ENCODE data around the gene KRT4.
"Not testable (repeated sequence)": the region's sequence is repeated elsewhere in the genome, so short reads cannot be mapped to it uniquely, and the experiment has no call there.

Gene KRT4

GRCh38 chr12:52857500-52857899 is 43.6 kb upstream of the KRT4 start:
- H3K4me1 ChIP-seq = no peaks in the 10 kb centered on the region
- H3K36me3 ChIP-seq (ENCODE audit: control insufficient read depth, insufficient read depth, low read length) = no peaks in the 10 kb centered on the region
- no peaks in the 10 kb centered on the region for H3K27me3 ChIP-seq (ENCODE audit: control insufficient read depth, insufficient read depth, low read length)
- H3K9me3 ChIP-seq (ENCODE audit: control insufficient read depth, low read length) = no peaks in the 10 kb centered on the region
- no peak overlapping the region for H3K4me3 ChIP-seq (ENCODE audit: low read depth, low read length)
- TF ChIP-seq, protein P1, sequence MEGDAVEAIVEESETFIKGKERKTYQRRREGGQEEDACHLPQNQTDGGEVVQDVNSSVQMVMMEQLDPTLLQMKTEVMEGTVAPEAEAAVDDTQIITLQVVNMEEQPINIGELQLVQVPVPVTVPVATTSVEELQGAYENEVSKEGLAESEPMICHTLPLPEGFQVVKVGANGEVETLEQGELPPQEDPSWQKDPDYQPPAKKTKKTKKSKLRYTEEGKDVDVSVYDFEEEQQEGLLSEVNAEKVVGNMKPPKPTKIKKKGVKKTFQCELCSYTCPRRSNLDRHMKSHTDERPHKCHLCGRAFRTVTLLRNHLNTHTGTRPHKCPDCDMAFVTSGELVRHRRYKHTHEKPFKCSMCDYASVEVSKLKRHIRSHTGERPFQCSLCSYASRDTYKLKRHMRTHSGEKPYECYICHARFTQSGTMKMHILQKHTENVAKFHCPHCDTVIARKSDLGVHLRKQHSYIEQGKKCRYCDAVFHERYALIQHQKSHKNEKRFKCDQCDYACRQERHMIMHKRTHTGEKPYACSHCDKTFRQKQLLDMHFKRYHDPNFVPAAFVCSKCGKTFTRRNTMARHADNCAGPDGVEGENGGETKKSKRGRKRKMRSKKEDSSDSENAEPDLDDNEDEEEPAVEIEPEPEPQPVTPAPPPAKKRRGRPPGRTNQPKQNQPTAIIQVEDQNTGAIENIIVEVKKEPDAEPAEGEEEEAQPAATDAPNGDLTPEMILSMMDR (IDR thresholded peaks at IDR 0.05) = no peak
- H2AFZ ChIP-seq = no peak overlapping the region
- H3K79me2 ChIP-seq = no peaks in the 10 kb centered on the region
- no peak overlapping the region for H3K9ac ChIP-seq
- no peak overlapping the region for H3K4me2 ChIP-seq (ENCODE audit: low read length)
- H3K27ac ChIP-seq = no peak overlapping the region

DNA sequence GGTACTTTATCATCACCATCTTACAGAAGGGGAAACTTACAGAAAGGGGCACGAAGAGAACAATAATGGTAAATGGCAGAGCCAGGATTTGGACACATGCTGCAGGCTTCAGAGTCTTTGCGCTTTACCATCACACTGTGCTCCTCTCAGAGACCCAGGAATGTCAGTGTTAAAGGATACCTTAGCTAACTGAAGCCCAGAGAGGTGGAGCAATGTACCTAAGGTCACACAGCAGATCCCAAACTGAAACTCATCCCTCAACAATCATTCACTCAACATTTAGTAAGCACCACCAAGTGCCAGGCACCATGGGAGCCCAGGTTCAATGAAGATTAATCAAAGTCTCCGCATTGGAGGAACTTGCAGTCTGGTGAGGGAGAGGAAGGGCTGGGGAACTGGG is 42.9 kb upstream of the KRT4 start:
- Histone ChIP-seq H3K4me1 (no peaks in the 10 kb centered on the region), H3K4me3 (ENCODE audit: low read depth, low read length) (no peak overlapping the region), H3K27me3 (ENCODE audit: control insufficient read depth, insufficient read depth, low read length) (no peaks in the 10 kb centered on the region), H3K36me3 (ENCODE audit: control insufficient read depth, insufficient read depth, low read length) (no peaks in the 10 kb centered on the region), H3K9me3 (ENCODE audit: control insufficient read depth, low read length) (no peaks in the 10 kb centered on the region), H2AFZ (no peak overlapping the region), H3K79me2 (no peaks in the 10 kb centered on the region), H3K4me2 (ENCODE audit: low read length) (no peak overlapping the region), H3K27ac (no peak overlapping the region), H3K9ac (no peak overlapping the region)
- TF ChIP-seq, protein P1 (IDR thresholded peaks at IDR 0.05) = no peak

DNA sequence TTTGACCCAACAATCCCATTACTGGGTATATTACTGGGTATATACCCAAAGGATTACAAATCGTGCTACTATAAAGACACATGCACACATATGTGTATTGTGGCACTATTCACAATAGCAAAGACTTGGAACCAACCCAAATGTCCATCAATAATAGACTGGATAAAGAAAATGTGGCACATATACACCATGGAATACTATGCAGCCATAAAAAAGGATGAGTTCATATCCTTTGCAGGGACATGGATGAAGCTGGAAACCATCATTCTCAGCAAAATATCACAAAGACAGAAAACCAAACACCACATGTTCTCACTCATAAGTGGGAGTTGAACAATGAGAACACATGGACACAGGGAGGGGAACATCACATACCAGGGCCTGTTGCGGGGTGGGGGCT is 42.2 kb upstream of the KRT4 start:
- H3K4me2 ChIP-seq (ENCODE audit: low read length); H2AFZ ChIP-seq; H3K27me3 ChIP-seq (ENCODE audit: control insufficient read depth, insufficient read depth, low read length); H3K36me3 ChIP-seq (ENCODE audit: control insufficient read depth, insufficient read depth, low read length); H3K27ac ChIP-seq; H3K9me3 ChIP-seq (ENCODE audit: control insufficient read depth, low read length); H3K4me1 ChIP-seq; H3K79me2 ChIP-seq; H3K4me3 ChIP-seq (ENCODE audit: low read depth, low read length); H3K9ac ChIP-seq: not testable (repeated sequence)

DNA sequence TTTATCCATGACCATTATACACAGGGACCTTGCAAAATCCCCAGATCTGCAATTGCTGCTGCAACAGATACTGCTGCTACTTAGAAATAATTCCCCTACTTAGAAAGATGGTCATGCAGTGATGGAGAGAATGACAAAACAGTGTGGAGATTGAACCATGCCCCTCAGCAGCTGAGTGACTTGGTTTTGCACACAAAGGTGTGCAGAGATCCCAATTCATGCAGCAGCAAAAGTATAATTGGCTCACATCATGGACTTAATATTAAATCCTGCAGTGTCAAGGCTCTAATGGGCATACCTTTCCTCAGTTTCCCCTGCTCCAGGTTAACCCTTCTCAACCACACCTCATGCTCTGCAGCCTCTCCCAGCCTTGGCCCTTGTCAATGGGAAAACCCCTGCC is 37.9 kb upstream of the KRT4 start:
- H3K9me3 ChIP-seq (ENCODE audit: control insufficient read depth, low read length) = no peaks in the 10 kb centered on the region
- TF ChIP-seq, protein P1 (IDR thresholded peaks at IDR 0.05) = no peak
- H3K27ac ChIP-seq = no peak overlapping the region
- no peak overlapping the region for H2AFZ ChIP-seq
- no peaks in the 10 kb centered on the region for H3K27me3 ChIP-seq (ENCODE audit: control insufficient read depth, insufficient read depth, low read length)
- no peak overlapping the region for H3K4me2 ChIP-seq (ENCODE audit: low read length)
- no peak overlapping the region for H3K9ac ChIP-seq
- H3K79me2 ChIP-seq = no peaks in the 10 kb centered on the region
- H3K4me1 ChIP-seq = no peaks in the 10 kb centered on the region
- no peaks in the 10 kb centered on the region for H3K36me3 ChIP-seq (ENCODE audit: control insufficient read depth, insufficient read depth, low read length)
- H3K4me3 ChIP-seq (ENCODE audit: low read depth, low read length) = no peak overlapping the region

DNA sequence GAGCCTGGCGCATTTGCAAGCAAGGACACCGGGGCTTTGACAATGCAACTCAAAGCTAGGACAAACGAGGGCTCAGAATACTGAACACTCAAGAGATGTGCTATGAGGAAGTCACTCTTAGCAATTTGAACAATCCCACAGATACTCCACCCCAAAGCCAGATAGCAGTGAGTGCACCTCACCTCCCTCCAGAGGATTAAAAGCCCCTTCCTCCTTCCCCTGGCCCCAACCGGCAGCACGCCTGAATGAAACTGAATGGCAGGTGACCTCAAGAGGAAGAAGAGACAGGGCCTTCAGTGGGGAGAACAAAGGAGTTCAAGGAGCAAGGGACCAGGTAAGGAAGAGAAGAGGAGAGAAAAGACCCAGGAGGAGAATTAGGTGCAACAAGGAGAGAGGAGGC is 36.8 kb upstream of the KRT4 start:
- TF ChIP-seq, protein P1 (IDR thresholded peaks at IDR 0.05) = no peak
- Histone ChIP-seq H3K4me3 (ENCODE audit: low read depth, low read length) (no peak overlapping the region), H3K4me1 (no peaks in the 10 kb centered on the region), H3K9ac (no peak overlapping the region), H3K36me3 (ENCODE audit: control insufficient read depth, insufficient read depth, low read length) (no peaks in the 10 kb centered on the region), H3K27ac (no peak overlapping the region), H3K4me2 (ENCODE audit: low read length) (no peak overlapping the region), H3K27me3 (ENCODE audit: control insufficient read depth, insufficient read depth, low read length) (no peaks in the 10 kb centered on the region), H3K9me3 (ENCODE audit: control insufficient read depth, low read length) (no peaks in the 10 kb centered on the region), H2AFZ (no peak overlapping the region), H3K79me2 (no peaks in the 10 kb centered on the region)
